ENCODE data around the gene FPGT.
"Not testable (repeated sequence)": the region's sequence is repeated elsewhere in the genome, so short reads cannot be mapped to it uniquely, and the experiment has no call there.

The FPGT gene

DNA sequence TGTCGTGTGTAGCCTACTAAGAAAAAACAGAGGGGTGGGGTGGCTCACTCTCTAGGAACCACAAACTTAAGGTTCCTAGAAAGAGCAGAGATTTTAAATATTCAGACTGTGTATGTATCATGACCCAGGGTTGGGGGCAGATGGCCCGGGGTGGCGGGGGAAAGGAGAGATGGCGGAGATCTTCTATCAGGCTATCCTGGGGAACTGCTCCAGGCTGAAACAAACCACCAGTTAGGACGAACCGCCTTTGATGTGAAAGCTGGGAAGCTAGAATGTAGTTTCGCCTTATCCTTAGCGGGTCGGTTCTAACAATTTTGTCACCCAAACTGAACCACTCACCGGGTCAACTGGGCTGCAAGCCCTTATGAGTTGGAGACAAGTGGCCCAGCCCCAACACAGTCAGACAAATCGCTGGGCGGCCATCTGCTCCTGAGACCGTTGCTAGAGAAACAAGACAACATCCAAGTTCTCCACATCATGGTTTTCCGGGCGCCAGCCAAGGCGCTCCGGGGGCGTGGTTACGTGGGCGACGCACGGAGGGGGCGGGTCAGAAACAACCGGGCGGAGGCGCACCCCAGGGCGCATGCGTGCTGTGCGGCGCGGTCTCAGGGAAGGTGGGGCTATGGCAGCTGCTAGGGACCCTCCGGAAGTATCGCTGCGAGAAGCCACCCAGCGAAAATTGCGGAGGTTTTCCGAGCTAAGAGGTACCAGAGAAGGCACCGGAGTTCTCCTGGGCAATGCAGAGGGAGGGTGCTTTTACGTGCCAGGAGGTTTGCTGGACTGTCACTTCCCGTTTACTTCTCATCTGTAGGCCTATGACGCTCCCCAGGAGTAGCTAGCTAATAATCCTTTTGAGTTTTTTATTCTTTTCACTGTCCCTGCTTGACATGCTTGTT is at the start of gene FPGT, which contains the start of gene LRRIQ3:
Gene FPGT, plus strand, starts transcription at position 586 of the 896 bp plus-strand sequence. Its CDS starts 37 bp downstream, at position 623.
Gene LRRIQ3, minus strand, starts transcription at position 520 of the 896 bp plus-strand sequence. CDS start 14,492 bp downstream, outside the sequence.
- peak; percentile 83 for DNase-seq (ENCODE audit: low read depth, low spot score)

DNA sequence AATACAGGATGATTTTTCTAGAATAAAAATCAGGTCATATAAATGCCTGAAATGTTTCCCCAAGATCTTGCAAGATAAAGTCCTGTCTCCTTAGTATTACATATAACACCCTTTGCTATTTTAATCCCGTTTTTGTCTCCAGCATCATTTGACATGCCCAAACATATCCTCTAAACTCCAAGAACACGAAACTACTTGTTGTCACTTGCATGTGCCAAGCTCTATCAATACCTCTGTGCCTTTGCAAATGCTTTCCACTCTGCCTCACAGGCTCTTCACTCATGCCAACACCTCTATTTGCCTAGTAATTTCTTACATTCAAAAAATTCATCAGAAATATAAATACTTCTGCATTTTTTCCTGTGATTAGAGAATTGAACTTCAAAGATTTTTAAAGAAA is 38.0 kb upstream of the FPGT start:
- DNase-seq (ENCODE audit: low read depth, low spot score) = no peak

DNA sequence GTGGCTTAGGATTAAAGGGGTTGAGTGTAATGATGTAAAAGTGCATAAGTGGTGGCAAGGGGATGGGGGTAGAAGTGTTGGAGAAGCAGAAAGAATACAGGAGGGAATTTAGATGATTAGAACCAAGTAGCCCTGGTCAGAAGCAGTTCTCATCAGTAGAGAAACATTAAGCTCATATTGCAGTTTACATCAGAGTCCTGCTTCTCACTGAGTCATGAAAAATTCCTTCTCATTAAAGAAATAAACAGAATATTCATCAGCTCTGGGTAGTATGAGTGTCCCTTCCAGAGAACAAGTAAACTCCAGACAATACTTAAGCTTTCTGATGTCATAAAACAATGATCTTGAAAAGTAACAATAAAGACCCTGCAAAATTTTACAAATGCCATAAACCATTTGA is 36.5 kb upstream of the FPGT start:
- DNase-seq (ENCODE audit: low read depth, low spot score) = no peak

DNA sequence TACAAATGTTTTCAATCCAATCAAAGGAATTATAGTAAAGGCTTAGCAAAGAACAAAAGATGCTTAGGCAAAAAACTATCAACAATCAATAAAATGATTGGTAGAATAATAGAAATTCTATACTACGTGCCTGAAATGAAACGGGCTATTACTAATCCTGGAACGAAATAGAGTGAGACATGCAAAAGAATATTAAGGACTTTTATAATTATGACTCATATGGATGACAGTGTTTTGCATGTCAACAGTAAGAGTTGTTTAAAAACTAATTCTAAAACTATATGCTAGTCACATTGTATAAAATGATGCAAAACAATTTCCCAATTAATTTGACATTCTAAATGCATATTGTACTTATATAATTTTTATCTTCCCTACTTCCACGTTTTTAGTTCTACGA is 35.7 kb upstream of the FPGT start:
- no peak for DNase-seq (ENCODE audit: low read depth, low spot score)

DNA sequence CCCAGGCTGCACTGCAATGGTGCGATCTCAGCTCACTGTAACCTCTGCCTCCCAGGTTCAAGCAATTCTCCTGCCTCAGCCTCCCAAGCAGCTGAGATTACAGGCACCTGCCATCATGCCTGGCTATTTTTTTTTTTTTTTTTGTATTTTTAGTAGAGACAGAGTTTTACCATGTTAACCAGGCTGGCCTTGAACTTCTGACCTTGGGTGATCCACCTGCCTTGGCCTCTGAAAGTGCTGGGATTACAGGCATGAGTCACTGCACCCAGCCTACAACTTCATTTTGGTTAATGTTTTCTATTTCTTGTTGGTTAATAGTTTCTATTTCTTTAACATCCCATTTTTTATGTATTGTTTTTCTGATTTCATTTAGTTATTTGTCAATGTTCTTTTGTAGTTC is 23.6 kb upstream of the FPGT start:
- not testable (repeated sequence) for DNase-seq (ENCODE audit: low read depth, low spot score)

DNA sequence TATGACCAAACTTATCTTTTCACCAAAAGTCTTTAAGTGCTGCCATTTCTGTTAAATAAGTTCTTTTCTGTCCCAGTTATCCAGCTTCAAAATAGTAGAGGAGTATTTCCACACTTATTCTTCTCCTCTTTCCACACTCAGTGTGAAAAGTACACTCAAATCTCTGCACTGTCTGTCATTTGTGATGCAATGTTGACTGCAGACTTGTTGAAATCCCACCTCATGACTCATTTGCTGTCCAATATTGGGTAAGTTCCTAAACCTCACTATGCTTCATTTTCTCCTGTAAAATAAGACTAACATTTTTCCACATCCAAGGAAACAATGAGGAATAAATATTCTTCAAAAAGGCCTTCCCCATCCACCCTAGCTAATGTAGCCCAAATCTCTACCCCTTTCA is 17.6 kb upstream of the FPGT start:
- DNase-seq (ENCODE audit: low read depth, low spot score) = no peak

DNA sequence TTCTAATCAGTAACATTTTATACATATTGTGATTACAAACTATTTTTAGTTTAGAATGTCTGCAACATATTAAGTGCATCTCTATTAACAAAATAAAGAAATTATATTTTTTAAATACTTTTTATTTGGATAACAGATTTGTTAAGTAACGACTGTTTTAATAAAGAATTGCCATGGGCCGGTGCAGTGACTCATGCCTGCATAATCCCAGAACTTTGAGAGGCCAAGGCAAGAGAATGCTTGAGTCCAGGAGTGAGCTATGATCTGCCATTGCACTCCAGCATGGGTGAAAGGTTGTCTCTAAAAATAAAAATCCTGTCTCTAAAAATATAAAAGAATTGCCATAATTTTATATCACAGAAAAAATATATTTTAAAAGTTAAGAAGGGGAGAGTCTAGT is 4.1 kb upstream of the FPGT start:
- DNase-seq (ENCODE audit: low read depth, low spot score) = no peak

DNA sequence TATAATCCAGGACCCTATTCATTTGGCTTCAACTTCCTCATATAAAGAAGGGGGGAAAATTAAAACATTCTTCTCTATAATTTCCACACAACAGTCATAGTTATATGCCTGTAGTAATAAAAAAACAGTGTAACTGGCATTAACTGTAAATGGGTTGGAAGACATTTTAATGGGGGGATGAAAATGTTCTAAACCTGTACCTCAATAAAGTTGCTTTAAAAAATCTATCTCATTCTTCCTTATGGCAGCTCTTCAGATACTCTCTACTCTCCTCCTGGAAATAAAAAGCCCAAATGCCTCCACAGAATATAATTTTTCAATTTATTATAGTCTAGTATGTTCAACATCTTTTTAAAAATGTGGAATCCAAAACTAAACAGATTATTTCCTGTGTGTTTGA is 2.7 kb upstream of the FPGT start:
- no peak for DNase-seq (ENCODE audit: low read depth, low spot score)

DNA sequence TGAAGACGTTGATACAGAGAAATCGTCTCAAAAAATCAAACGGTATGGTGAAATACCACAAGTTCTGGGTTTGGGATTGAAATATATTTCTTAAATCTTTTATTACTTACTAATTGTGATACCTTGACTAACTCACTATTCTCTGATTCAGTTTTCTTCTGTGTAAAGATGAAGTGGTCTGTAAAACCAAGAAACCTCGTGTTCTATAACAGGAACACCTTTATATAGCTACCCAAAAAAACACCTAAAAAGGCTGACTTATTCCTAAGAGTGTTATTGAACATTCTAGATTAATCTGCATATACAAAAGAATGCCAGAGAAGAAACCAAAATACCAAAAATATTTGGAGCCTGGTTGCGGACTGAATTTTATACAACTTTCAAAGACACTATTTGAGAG is 787 bp upstream of the FPGT start:
- no peak for DNase-seq (ENCODE audit: low read depth, low spot score)

DNA sequence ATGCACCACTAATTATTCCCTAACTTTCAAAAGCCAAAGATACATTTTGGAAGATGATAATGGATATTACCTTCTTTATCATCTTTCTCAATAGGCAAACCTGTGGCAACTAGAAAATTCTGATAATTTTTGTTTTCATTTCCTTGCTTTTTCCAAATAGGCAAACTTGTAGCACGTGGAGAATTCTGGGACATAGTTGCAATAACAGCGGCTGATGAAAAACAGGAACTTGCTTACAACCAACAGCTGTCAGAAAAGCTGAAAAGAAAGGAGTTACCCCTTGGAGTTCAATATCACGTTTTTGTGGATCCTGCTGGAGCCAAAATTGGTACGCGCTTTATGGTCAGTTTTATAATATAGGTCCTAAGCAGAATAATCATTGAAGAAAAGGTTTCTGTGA is 1.5 kb downstream of the FPGT start:
- DNase-seq (ENCODE audit: low read depth, low spot score) = no peak

DNA sequence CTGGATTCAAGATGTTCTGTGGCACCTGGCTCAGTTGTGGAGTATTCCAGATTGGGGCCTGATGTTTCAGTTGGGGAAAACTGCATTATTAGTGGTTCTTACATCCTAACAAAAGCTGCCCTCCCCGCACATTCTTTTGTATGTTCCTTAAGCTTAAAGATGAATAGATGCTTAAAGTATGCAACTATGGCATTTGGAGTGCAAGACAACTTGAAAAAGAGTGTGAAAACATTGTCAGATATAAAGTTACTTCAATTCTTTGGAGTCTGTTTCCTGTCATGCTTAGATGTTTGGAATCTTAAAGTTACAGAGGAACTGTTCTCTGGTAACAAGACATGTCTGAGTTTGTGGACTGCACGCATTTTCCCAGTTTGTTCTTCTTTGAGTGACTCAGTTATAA is 7.2 kb downstream of the FPGT start:
- no peak for DNase-seq (ENCODE audit: low read depth, low spot score)

DNA sequence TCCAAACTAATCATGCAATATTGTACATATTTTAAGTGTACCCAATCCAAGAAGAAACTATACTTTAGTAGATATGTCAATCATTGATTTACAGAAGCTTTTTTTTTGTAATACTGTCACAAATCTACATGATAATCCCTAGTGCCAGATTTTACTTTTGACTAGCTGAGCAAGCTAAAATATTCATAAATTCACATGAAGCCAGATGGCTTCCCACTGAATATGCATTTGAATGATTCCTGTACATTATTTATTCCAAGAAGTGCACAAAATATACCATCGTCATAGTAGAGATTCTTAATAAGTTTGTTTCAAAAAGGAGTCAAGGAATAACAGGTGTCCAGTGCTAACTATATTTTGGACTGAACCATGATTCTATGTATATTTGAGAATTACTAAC is 17.2 kb downstream of the FPGT start:
- no peak for DNase-seq (ENCODE audit: low read depth, low spot score)

DNA sequence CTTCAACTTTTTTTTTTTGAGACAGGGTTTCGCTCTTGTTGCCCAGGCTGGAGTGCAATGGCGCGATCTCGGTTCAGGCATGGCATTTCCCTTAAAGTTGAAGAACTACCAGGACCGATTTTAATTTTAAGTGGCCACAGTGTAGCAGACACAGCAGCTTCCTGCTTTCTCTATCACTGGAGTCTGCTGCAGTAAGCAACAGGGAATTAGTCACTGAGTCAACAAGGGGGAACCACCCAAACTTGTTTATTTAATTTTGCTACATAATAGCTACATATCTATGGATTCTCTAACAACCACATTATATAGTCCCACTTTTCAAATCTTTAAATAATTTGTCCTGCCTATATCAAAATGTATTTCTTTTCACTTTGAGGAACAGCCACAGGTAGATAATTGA is 24.7 kb downstream of the FPGT start:
- no peak for DNase-seq (ENCODE audit: low read depth, low spot score)

DNA sequence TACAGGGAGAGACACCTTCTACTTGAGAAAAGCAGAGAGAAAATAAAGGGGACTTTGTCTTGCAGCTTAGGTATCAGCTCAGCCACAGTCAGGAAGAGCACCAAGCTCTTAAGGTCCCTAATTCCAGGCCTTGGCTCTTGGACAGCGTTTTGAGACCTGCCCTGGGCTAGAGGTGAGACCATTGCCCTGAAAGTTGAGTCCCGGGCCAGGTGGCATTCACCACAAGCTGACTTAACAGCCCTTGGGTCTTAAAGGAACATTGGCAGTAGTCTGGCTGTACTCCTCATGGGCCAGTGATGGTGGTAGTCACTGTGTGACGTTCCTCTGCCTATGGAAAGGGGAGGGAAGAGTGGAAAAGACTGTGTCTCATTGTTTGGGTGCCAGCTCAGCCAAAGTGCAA is 25.4 kb downstream of the FPGT start:
- no peak for DNase-seq (ENCODE audit: low read depth, low spot score)

DNA sequence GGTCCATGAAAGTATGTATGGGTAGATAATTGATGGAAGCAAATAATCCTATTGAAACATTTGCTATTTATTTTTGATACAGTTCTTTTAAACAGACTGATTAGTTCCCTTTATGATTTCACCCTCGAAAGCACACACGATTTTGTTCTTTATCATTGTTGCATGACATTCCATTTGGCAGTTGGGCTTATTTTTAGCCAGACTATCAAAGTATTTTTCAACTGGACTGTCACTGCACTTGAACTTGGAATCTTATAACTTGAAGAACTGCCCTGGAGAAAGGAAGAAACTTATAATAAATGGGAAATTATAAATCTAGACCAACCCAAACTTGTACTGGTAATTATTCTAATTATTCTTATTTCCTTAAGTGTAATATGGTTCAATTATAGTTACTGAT is 37.1 kb downstream of the FPGT start, which contains the start of gene TNNI3K:
Gene TNNI3K, plus strand, starts transcription at position 235 of the 400 bp plus-strand sequence. Its CDS starts 65 bp downstream, at position 300.
- DNase-seq (ENCODE audit: low read depth, low spot score) = no peak

DNA sequence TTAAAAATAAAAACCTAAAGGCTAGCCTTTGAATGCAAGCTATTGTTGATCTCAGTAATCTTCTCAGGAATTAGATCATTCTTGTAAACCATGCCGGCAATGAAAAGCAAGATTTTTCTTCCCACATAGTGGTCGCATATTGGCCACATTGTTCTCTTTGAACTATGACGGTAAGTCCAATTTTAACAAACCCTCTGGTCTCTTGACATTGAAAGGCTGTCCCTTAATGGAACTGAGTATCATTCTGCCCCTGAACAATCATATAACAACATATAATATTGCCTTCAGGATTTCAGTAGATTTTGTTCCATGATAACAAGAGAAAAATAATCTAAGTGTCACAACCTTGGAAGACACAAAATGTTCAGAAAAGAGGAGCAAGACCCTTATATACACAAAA is 38.4 kb downstream of the FPGT start:
- DNase-seq (ENCODE audit: low read depth, low spot score) = no peak

DNA sequence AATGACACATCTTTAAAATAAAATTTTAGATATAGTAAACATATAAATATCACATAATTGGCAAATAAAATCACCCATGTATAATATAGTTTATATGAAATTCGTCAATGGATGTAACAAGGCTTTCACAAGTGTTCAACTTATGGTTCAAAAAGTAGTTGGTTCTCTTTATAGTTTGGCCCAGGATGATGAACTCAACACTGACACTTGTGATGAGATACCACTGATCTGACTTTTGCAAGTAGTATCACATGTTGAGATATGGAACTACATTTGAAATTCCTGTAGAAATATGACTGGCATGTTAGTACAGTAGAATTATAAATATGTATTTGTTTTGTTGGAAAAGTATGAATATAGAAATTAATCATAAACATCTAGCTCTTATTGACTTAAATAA is 39.0 kb downstream of the FPGT start:
- no peak for DNase-seq (ENCODE audit: low read depth, low spot score)

DNA sequence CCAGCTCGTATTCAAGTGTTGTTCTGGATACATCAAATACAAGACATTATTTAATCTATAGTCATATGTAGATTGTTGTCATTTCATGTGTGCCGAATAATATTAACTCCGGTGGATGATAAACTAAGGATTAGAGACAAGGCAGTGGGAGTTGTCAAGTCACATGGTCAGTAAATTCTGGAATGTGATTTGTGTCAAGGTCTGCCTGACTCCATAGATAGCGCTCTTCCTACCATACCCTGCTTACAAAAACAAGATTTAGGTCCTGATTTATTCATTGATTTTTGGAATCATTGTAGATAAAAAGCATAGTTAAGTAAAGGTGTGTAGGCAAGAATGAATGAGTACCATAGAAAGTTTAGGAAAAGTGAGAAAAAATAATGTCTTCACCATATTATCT is 39.7 kb downstream of the FPGT start:
- DNase-seq (ENCODE audit: low read depth, low spot score) = no peak

DNA sequence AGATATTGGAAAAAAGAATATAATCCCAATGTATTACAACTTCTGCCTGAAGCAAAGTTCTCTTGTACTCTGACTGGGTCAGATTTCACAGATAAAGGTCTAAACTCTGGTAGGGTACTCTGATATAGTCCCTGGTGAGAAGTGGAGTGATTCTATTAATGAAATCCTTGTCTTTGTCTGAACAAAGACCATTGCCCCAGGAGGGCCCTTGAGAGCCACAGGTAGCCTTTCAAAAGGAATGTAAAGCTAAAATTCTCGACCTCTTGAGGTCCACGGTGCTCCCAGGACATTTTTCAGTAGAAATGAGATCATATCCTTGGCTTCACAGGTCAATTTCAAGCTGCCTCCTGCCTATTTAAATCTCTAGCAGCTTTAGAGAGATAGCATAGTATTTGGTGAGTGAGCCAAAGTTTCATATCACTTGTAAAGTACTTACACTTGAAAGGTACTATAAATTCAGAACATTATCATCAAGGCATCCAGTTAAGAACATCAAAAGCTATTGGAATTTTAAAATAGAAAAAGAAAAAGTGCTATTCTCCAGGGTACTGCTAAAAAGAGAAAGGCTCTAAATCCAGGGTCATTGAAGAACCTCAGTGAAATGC is 47.2 kb downstream of the FPGT start:
- no peak for DNase-seq (ENCODE audit: low read depth, low spot score)

DNA sequence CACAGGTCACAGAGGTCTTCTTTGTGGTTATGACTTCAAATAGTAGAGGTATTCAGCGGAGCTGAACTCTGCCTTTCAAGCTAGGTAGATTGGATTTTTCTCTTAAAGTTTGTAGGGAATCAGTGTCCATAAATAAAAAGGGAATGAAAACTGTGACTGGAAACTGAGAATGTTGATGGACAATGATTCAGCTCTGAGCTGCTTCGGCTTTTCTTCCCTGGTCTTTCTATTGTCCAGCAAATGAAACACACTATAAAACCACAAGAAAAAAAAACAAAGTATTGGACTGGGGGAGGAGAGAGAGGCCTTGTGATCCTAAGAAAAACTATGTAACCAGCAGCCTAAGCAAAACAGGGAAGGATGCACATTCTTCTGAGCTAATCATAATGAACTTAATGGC is 48.3 kb downstream of the FPGT start:
- DNase-seq (ENCODE audit: low read depth, low spot score) = no peak

DNA sequence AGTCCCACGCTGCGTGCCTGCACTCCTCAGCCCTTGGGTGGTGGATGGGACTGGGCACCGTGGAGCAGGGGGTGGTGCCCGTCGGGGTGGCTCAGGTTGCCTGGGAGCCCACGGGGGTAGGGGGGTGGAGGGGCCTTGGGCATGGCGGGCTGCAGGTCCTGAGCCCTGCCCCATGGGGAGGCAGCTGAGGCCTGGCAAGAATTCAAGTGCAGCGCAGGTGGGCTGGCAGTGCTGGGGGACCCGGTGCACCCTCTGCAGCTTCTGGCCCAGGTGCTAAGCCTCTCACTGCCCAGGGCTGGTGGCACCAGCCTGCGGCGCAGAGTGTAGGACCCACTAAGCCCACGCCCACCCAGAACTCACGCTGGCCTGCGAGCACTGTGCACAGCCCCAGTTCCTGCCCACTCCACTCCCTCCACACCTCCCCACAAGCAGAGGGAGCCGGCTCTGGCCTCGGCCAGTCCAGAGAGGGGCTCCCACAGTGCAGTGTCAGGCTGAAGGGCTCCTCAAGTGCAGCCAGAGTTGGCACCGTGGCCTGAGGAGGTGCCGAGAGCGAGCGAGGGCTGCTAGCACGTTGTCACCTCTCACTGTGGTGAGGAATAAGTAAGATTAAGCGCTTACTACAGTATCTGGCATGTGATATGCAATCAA is 50.0 kb downstream of the FPGT start:
- DNase-seq (ENCODE audit: low read depth, low spot score) = no peak

DNA sequence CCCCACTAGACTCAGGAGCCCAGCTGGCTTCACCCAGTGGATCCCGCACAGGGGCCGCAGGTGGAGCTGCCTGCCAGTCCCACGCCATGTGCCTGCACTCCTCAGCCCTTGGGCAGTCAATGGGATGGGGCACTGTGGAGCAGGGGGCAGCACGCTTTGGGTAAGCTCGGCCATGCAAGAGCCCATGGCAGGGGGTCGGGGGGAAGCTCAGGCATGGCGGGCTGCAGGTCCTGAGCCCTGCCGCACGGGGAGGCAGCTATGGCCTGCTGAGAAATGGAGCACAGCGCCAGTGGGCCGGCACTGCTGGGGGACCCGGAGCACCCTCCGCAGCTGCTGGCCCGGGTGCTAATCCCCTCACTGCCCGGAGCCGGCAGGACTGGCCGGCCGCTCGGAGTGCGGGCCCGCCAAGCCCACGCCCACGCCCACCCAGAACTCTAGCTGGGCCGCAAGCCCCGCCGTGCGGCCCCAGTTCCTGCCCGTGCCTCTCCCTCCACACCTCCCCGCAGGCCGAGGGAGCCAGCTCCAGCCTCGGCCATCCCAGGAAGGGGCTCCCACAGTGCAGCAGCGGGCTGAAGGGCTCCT is 55.3 kb downstream of the FPGT start:
- not testable (repeated sequence) for DNase-seq (ENCODE audit: low read depth, low spot score)
